Fibroblast of the aortic adventitia (primary cell): Measurements from ENCODE around the gene PLCB3. TPM values are rescaled to one million over a fixed set of nuclear protein-coding genes. Genes with fewer than 3 reads are reported as not detected.

ENCODE experiments used
- DNase-seq: peaks from one replicate; pipeline ENCODE4 v3.0.0-alpha.2; 2010; ENCODE audit warnings: low read depth
- H3K4me3 ChIP-seq: 2 replicates; pipeline ENCODE4 v1.5.1; 2011; ENCODE audit warnings: low read depth, mild to moderate bottlenecking, control low read depth, low read length, moderate library complexity
- total RNA-seq: library from RNA; depleted of rRNA; stranded (reverse); fragments of >200 nt; gene quantifications from 2 replicates; pipeline ENCODE4 v1.2.3, GENCODE V29; 2012; ENCODE audit warnings: low replicate concordance
- TF ChIP-seq, protein P1 (sequence below): IDR thresholded peaks from 2 replicates; pipeline ENCODE4 v1.5.1; 2011; ENCODE audit warnings: mild to moderate bottlenecking, low read length, control low read depth, inconsistent platforms; ENCODE audit not compliant: insufficient read depth

The PLCB3 gene
- total RNA-seq, 1 donor = 47.5 TPM

DNA sequence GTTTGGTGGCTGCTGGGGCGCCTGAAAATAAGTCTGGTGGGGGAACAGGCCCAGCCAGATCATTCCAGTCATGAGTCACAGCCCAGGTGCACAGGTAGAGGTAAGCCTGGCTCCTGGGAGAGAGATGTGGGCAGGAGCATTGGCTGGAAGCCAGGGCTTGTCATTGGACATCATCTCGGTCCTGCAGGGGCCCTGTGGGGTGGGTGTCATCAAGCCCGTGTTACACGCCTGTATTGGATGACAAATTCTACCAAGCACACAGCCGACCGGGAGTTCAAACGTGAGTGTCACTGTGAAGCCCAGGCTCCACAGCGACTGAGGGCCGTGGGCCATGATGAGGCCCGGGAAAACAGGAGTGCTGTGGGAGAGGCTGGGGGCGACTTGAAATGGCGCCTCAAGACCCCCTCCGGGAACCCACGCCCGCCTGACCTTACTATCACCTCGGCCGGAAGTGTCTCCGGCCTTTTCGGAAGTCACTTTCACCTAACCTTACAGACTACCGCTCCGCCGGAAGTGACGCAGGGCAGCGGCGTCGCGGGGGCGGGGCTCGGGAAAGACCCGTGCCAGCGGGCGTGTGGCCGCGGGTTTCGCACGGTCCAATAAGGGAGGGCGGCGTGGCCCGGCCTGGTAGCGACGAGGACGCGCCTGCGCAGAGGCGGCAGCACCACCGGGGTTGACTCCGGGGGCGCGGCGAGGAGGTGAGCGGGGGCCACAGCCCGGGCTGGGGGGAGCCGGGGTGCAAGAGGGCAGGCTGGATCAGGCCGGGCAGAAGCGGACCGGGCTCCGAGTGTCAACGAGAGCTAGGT is 10.7 kb upstream of the PLCB3 start, which contains the start of gene FKBP2:
TSS of gene FKBP2 (plus strand) at position 661 of the 806 bp plus-strand sequence. CDS start 1,293 bp downstream, outside the sequence.
- peak within 1 kb of the TSS; percentile 83 for H3K4me3 ChIP-seq
- TF ChIP-seq, protein P1, sequence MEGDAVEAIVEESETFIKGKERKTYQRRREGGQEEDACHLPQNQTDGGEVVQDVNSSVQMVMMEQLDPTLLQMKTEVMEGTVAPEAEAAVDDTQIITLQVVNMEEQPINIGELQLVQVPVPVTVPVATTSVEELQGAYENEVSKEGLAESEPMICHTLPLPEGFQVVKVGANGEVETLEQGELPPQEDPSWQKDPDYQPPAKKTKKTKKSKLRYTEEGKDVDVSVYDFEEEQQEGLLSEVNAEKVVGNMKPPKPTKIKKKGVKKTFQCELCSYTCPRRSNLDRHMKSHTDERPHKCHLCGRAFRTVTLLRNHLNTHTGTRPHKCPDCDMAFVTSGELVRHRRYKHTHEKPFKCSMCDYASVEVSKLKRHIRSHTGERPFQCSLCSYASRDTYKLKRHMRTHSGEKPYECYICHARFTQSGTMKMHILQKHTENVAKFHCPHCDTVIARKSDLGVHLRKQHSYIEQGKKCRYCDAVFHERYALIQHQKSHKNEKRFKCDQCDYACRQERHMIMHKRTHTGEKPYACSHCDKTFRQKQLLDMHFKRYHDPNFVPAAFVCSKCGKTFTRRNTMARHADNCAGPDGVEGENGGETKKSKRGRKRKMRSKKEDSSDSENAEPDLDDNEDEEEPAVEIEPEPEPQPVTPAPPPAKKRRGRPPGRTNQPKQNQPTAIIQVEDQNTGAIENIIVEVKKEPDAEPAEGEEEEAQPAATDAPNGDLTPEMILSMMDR = no peak
- DNase-seq = peak; percentile 96

DNA sequence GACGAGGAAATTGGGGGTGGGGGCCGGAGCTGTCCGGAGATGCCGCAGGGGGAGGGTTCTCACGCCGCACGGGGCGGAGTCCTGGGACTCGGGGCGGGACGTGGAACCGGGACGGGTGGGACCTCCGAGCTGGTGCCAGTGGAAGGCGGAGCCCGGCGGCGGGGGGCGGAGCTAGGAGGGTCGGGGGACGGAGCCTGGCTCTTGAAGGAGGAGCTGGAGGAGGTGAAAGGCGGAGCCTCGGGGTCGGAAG is 10.2 kb upstream of the PLCB3 start:
- TF ChIP-seq, protein P1 = no peak
- H3K4me3 ChIP-seq = peak overlapping the region; percentile 80
- peak; percentile 99 for DNase-seq

DNA sequence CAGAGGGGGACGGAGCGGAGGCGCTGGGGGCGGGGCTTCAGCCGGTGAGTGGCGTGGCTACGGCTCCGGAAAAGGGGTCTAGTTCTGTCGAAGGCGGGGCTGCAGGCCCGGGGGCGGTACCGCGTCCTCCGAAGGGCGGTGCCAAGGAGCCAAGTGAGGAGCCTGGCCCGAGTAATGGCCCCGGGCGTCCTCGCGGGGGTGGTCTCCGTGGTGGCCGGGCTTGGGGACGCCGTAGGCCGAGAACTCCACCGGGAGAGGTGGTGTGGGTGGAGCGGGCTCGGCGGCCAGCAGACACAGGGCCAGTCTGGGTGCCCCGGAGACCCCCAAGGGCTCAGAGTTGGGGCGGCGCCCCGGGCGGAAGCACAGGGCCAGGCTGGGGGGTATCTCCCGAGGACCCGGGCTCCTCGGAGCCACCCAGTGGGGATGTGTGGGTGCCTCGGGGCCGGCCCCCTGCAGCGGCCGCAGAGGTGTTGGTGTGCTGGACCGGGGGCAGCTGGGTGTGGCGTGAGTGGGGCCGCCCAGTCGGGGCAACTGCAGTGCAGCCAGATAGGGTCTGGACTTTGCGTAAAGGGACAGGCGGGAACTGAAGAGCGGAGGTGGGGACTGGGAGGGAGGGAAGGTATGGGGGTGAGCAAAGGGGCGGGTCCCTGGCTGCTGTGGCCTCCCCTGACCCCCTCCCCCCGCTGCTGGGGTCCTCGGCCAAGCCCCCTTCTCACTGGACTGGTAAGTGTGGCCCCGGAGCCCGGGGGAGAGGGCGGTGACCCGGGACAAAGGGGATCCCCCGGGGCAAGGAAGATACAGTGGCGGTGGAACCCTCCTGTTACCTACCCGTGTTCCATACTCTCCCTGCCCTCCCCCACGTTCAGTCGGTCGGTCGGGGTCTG is 9.6 kb upstream of the PLCB3 start:
- TF ChIP-seq, protein P1 = no peak
- H3K4me3 ChIP-seq = peak overlapping the region; percentile 83
- DNase-seq = no peak

DNA sequence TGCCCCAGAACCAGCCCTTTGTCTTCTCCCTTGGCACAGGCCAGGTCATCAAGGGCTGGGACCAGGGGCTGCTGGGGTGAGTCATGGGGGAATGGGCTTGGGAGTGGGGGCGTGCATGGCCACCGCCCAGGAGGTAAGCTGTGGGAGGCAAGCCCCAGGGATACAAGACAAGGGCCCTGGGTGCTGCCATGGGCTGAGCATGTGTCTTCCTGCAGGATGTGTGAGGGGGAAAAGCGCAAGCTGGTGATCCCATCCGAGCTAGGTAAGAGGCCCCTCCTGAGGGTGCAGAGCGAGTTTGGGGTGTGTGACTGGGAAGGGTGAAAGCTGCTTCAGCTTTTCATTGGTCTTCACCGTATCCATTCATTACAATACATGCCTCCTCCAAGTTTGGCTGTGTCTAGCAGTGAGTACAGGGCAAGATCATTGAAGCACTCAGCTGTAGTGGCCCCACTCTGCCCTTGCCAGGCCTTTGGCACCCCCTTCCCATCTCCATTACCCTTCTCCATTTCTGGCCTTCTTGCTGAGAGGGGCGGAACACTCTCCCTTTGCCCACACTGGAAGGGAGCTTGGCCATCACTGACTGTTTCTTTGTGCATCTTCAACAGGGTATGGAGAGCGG is 8.0 kb upstream of the PLCB3 start:
- DNase-seq = no peak
- H3K4me3 ChIP-seq = peak overlapping the region; percentile 33

DNA sequence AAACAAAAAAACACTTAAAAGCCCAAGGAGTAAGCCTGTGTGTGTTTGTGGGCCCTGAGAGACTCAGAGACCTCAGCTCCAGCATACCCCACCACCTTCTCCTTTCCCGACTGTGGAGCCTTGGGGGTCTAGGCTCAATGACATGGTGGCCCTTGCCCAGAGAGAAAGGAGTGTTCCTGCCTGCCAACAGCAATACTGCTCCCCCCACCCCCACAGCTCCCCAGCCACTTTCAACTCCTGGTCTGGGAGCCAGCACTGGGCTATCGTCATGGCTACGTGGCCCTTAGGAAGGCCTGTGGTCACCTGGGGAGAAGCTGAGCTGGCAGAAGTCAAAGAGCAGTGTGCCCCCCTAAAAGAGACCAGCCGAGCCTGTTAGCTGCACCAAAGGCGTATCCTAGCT is 7.2 kb upstream of the PLCB3 start:
- DNase-seq = no peak
- TF ChIP-seq, protein P1 = no peak
- H3K4me3 ChIP-seq = no peak overlapping the region

More for the DNA sequence above, 8.0 kb upstream of the PLCB3 start:
- TF ChIP-seq, protein P1 = no peak

DNA sequence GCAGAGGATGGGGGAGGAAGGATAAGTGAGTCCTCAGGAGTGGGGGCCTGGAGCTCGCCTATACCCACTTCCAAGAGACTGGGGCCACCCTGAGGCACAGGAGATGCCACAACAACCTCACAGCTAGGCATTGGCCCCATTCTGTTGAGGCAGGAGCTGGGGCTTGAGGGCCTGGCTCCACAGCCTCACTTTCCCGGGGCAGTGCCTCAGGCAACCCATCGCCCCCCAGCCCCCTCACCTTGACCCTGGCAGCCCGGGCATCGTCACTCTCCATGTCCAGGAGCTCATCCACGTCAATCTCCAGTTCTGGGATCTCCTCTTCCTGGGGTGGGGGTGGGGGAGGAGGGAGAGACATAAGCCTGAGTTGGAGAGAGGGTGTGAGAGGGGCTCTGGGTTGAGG is 6.4 kb upstream of the PLCB3 start:
- TF ChIP-seq, protein P1 = no peak
- DNase-seq = no peak
- H3K4me3 ChIP-seq = peak overlapping the region; percentile 93
